OCI-M2 (cell line): ENCODE results near the gene IPPK.
"Not testable (repeated sequence)": the region's sequence is repeated elsewhere in the genome, so short reads cannot be mapped to it uniquely, and the experiment has no call there.

ENCODE experiments used
- DNase-seq: peaks from one replicate; lab custom pipeline; 2025; ENCODE audit not compliant: unreplicated experiment; lab: John Stamatoyannopoulos, UW

The IPPK gene

DNA sequence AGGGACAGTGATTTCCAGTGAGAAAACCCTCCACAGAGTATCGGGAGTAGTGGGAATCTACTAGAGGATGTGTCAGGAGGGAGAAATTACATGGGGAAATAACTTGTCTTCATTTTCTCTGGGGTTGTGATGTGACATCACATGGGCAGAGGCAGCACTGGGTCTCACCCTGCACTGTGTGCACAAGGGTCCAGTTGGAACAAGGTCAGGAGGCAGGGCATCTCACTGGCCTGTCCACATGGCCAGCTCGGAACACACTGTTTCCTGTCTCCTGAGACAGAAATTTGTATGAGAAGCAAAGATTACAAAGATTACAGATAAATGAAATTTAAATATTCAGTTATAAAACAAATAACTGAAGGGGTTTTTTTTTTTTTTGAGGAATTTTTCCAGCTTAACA is 71.5 kb downstream of the IPPK start:
- DNase-seq: no peak

DNA sequence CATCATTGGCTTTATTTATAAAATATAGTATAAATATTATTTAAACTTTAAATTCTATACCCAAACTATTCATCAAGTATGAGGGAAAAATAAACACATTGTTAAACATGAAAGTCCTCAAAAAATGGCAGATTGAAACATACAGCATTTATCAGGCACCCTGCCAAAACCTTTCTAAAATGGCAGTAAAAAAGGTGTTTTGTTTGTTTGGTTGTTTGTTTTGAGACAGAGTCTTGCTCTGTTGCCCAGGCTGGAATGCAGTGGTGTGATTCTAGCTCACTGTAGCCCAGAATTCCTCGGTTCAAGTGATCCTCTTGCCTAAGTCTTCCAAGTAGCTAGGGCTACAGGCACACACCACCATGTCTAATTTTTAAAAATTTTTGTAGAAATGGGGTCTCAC is 74.0 kb downstream of the IPPK start:
- no peak for DNase-seq

DNA sequence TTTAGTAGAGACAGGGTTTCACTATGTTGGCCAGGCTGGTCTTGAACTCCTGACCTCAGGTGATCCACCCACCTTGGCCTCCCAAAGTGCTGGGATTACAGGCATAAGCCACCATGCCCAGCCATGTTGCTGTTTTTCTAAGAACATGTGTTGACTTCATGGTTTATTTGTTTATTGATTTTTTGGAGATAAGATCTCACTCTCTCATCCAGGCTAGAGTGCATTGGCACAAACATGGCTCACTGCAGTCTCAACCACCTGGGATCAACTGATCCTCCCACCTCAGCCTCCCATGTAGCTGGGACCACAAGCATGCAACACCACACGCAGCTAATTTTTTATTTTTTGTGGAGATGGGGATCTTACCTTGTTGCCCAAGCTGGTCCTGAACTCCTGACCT is 74.9 kb downstream of the IPPK start:
- DNase-seq: not testable (repeated sequence)

GRCh38 chr9:92592946-92593861 is 76.7 kb downstream of the IPPK start:
- DNase-seq: no peak

- no peak for DNase-seq
Measured at GRCh38 chr9:92592537-92592936, 77.4 kb downstream of the IPPK start.

- no peak for DNase-seq
Measured at GRCh38 chr9:92590377-92590776, 79.6 kb downstream of the IPPK start.

- DNase-seq: no peak
Measured at GRCh38 chr9:92589923-92590322, 80.0 kb downstream of the IPPK start.

- DNase-seq: no peak
Measured at GRCh38 chr9:92576175-92576574, 93.8 kb downstream of the IPPK start.

- DNase-seq: not testable (repeated sequence)
Measured at GRCh38 chr9:92573612-92574011, 96.3 kb downstream of the IPPK start.

DNA sequence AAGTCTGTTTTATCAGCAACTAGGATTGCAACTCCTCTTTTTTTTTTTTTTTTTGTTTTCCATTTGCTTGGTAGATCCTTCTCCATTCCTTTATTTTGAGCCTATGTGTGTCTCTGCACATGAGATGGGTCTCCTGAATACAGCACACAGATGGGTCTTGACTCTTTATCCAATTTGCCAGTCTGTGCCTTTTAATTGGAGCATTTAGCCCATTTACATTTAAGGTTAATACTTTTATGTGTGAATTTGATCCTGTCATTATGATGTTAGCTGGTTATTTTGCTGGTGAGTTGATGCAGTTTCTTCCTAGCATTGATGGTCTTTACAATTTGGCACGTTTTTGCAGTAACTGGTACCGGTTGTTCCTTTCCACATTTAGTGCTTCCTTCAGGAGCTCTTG is 98.1 kb downstream of the IPPK start:
- not testable (repeated sequence) for DNase-seq

DNA sequence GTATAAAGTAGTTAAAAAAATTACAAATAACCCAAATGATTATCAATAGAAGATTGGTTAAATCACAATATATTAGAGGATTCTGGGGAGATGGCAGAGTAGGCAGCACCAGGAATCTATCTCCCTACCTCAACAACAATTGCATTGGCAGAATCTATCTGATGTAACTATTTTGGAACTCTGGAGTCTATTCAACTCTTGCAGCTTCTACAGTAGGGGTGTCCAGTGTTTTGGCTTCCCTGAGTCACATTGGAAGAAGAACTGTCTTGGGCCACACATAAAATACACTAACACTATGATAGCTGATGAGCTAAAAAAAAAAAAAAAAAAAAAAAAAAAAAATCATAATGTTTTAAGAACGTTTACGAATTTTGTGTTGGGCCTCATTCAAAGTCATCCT is 104.9 kb downstream of the IPPK start:
- no peak for DNase-seq

- DNase-seq: no peak
Measured at GRCh38 chr9:92564504-92564903, 105.4 kb downstream of the IPPK start.
